Skin epidermis (tissue), 12 donors: ENCODE data around the gene BICD2.

Experiments used
- H3K27ac ChIP-seq, 21 experiments: fragments of 200-600 bp; sonication (generic) in 11 of 21; one replicate each; pipeline ENCODE4 v1.5.0; 2020; ENCODE audit warnings: mild to moderate bottlenecking in 3 of 21, inconsistent platforms in 2 of 21, moderate library complexity in 2 of 21
- H3K4me3 ChIP-seq, 7 experiments: fragments of 200-600 bp; sonication (generic) in 2 of 7; one replicate each; pipeline ENCODE4 v1.5.0; 2020; ENCODE audit warnings: inconsistent platforms in 2 of 7, mild to moderate bottlenecking in 2 of 7, moderate library complexity in 1 of 7

BICD2 gene

GRCh38 chr9:92720807-92721535 lies 43.7 kb downstream of the BICD2 start:
- Histone ChIP-seq H3K27ac (peak overlapping the region in 5 of 21 experiments; percentile 33 to 83 (median 56)), H3K4me3 (no peak overlapping the region)

GRCh38 chr9:92720209-92720765 lies 44.3 kb downstream of the BICD2 start:
- H3K27ac ChIP-seq: peak overlapping the region in 2 of 21 experiments; percentile 30 to 56

GRCh38 chr9:92719028-92719647 lies 45.5 kb downstream of the BICD2 start:
- H3K4me3 ChIP-seq: no peak overlapping the region
- peak overlapping the region in 3 of 21 experiments; percentile 12 to 81 (median 81) for H3K27ac ChIP-seq

More at GRCh38 chr9:92720209-92720765, 44.3 kb downstream of the BICD2 start:
- no peak overlapping the region for H3K4me3 ChIP-seq

GRCh38 chr9:92718086-92719001 lies 46.3 kb downstream of the BICD2 start:
- H3K27ac ChIP-seq: peak overlapping the region in 19 of 21 experiments; percentile 16 to 83 (median 67)
- H3K4me3 ChIP-seq: no peak overlapping the region

GRCh38 chr9:92717201-92718085 lies 47.2 kb downstream of the BICD2 start:
- H3K27ac ChIP-seq: peak overlapping the region in 20 of 21 experiments; percentile 16 to 83 (median 66)
- H3K4me3 ChIP-seq: no peak overlapping the region

GRCh38 chr9:92716557-92716956 lies 48.1 kb downstream of the BICD2 start:
- Histone ChIP-seq H3K4me3 (no peak overlapping the region), H3K27ac (peak overlapping the region in 20 of 21 experiments; percentile 39 to 83 (median 69))

GRCh38 chr9:92715488-92716231 lies 49.0 kb downstream of the BICD2 start:
- Histone ChIP-seq H3K27ac (peak overlapping the region in 19 of 21 experiments; percentile 57 to 83 (median 70)), H3K4me3 (no peak overlapping the region)

- Histone ChIP-seq H3K4me3 (no peak overlapping the region), H3K27ac (peak overlapping the region in 19 of 21 experiments; percentile 49 to 83 (median 69))
Measured at GRCh38 chr9:92714787-92715487, 49.7 kb downstream of the BICD2 start.

GRCh38 chr9:92714016-92714415 lies 50.6 kb downstream of the BICD2 start:
- Histone ChIP-seq H3K4me3 (no peak overlapping the region), H3K27ac (peak overlapping the region in 9 of 21 experiments; percentile 1 to 81 (median 21))

GRCh38 chr9:92713528-92713927 lies 51.1 kb downstream of the BICD2 start:
- Histone ChIP-seq H3K4me3 (no peak overlapping the region), H3K27ac (peak overlapping the region in 1 of 21 experiments; percentile 1)

- Histone ChIP-seq H3K4me3 (no peak overlapping the region), H3K27ac (peak overlapping the region in 10 of 21 experiments; percentile 22 to 88 (median 51))
Measured at GRCh38 chr9:92712767-92713166, 51.9 kb downstream of the BICD2 start.

GRCh38 chr9:92711844-92712243 lies 52.8 kb downstream of the BICD2 start:
- Histone ChIP-seq H3K4me3 (no peak overlapping the region), H3K27ac (peak overlapping the region in 17 of 21 experiments; percentile 5 to 88 (median 43))

- H3K27ac ChIP-seq: peak overlapping the region in 12 of 21 experiments; percentile 2 to 88 (median 58)
- H3K4me3 ChIP-seq: no peak overlapping the region
Measured at GRCh38 chr9:92711146-92711545, 53.5 kb downstream of the BICD2 start.

- Histone ChIP-seq H3K4me3 (no peak overlapping the region), H3K27ac (peak overlapping the region in 14 of 21 experiments; percentile 10 to 88 (median 48))
Measured at GRCh38 chr9:92710368-92710767, 54.3 kb downstream of the BICD2 start.

GRCh38 chr9:92709954-92710353 lies 54.7 kb downstream of the BICD2 start:
- peak overlapping the region in 15 of 21 experiments; percentile 8 to 88 (median 51) for H3K27ac ChIP-seq
- no peak overlapping the region for H3K4me3 ChIP-seq

GRCh38 chr9:92709240-92709639 lies 55.4 kb downstream of the BICD2 start:
- peak overlapping the region in 12 of 21 experiments; percentile 8 to 88 (median 51) for H3K27ac ChIP-seq
- H3K4me3 ChIP-seq: no peak overlapping the region

GRCh38 chr9:92707530-92707929 lies 57.1 kb downstream of the BICD2 start:
- Histone ChIP-seq H3K4me3 (no peak overlapping the region), H3K27ac (peak overlapping the region in 6 of 21 experiments; percentile 4 to 80 (median 52))
